HG02981 (cell line): ENCODE data around the gene PLOD3.

Experiments
- ATAC-seq: cut with Tn5 transposase; IDR thresholded peaks from one replicate; pipeline ENCODE4 v1.9.1; 2021; ENCODE audit warnings: mild to moderate bottlenecking, moderate library complexity; ENCODE audit not compliant: unreplicated experiment

Gene PLOD3

DNA sequence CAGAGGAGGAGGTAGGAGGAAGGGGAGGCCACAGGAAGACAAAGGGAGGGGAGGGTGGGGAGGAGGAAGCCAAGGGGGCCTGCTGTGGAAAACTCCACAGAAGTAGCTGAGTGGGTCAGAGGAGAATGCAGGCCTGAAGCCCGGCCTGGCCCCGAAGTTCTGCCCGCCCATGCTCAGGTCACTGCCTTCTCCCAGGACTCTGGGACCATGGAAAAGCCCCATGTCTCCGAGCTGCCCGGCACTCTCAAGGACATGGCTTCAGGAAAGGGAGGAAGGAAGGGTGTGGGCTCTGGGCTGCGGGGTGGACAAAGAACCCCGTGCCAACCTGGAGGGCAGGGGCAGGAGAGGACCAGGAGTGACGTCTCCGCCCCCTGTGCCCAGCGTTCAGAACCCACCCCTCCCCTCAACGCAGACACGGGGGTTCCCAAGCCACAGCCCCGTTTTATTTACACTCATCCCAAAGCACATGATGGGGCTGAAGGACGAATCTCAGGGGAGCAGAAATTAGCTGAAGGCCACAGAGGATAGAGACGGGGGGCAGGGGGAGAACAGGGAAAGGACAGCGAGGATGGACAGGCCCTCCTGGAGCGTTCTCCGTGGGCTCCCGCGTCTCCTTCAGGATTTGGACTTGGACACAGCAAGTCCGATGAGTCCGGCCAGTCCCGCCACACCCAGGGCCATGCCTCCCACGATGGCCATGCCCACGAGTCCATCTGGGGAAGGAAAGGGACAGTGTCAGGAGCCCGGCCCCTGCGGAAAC, 22.0 kb upstream of the PLOD3 start:
- no peak for ATAC-seq

DNA sequence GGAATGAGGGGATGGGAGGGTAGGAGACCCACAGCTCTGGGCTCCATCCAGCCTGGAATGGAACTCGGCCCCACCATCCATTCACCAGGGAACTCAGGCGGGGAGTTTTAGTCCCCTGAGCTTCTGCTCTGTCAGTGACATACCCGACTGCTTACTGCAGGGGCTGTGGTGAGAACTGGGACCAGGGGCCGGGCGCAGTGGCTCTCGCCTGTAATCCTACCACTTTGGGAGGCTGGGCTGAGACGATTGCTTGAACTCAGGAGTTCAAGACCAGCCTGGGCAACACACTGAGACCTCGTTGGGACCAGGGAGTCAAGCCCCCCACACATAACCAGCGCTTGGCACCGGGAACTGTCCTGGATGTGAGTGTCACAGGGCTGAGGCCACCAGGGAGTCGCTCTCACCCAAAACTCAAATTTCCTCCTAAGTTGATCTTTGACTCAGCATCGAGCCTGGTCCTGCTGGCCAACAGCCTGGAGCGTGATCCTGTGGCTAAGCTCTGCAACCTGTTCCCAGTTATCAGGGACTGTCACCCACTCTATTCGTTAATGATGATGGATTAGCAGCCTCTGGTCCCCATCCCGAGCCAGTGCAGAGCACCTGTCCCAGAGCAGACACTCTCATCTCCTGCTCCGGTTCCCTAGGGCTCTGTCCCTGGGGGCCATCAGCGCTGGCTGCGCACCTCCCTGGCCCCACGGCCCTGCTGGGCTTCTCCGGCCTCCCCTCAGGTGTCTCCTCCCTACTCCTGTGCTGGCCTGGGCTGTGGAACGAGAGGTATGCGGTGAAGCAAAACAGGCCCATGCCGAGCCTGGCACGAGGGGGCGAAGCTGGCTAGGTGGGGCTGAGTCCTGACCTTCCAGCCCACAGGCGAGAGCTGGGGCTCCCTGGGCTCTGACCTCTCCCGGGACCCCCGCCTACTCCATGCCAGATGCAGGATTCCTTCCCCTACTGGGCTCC, 21.1 kb upstream of the PLOD3 start:
- ATAC-seq = no peak

- no peak for ATAC-seq
Observed at GRCh38 chr7:101237206-101238067, 20.1 kb upstream of the PLOD3 start, which contains the start of gene CLDN15. TSS of gene CLDN15 (minus strand) at chr7:101237802. CDS start at chr7:101237581, 221 bp downstream.

- ATAC-seq = no peak
Observed at GRCh38 chr7:101236292-101236835, 19.0 kb upstream of the PLOD3 start.

DNA sequence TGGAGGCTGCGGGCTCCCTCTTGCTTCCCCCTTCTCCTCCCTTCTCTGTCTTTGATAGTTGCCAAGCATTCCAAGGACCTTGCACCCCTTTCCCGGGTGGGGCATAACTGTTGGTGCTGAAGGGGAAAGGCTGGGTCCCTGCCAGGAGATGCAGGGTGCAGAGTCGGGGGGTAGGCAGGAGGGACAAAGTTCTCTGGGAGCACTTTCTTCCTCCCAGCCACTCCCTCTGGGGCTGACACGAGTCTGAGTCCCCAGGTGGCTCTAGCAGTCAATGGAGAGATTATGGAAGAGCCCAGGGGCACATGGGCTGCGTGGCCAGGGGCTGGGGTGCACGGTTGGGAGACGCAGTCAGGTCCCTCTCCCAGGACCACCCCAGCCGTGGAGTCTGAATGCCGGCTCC, 18.1 kb upstream of the PLOD3 start:
- ATAC-seq = no peak

GRCh38 chr7:101235050-101235449, 17.7 kb upstream of the PLOD3 start:
- no peak for ATAC-seq

- no peak for ATAC-seq
Observed at GRCh38 chr7:101234636-101235035, 17.3 kb upstream of the PLOD3 start.

DNA sequence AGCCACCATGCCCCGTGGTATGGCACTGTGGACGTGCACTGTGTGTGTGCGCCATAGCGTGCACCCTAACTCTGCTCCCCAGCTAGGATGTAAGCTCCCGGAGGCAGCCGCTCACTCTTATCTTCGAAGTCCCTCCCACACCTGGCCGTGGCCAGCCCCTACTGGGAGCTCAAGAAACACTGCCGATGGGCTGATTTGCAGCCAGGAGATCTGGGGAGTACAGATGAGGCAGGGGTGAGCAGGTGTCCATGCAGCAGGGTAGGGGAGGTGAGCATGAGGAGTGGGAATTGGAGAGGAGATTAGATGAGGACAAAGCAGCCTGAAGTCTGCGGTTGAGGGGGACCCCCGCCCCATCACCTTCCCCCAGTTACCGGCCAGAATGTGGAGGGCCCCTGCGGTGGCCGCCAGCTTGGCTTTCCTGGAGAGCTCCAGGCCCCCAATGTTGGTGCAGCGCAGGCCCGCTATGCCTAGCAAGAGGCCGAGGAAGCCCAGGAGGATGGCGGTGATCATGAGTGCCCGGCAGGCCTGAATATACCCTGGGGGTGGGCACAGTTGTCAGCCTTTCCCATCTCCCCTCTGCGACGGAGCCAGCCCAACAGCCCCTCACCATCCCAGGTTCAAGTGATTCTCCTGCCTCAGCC, 16.6 kb upstream of the PLOD3 start:
- no peak for ATAC-seq

- ATAC-seq = no peak
Observed at GRCh38 chr7:101232141-101232850, 14.9 kb upstream of the PLOD3 start.

DNA sequence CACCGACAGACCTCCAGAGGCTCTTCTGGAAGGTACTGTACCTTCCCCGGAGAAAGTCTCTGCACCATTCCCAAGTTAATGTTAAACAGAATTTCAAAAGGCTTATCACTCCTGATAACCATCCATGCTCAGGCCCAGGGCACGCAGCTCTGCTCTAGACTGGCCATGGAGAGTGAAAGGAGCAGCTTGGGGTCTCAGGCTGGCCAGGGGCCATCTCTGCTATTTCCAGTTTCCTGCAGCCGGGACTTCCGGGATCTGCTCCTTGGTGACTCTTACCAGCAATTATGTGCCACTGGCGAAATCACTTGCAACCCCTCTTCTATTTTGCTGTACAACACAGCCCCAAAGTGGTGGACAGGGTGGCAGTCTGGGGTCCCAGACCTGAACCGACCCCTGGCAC, 14.3 kb upstream of the PLOD3 start:
- no peak for ATAC-seq

DNA sequence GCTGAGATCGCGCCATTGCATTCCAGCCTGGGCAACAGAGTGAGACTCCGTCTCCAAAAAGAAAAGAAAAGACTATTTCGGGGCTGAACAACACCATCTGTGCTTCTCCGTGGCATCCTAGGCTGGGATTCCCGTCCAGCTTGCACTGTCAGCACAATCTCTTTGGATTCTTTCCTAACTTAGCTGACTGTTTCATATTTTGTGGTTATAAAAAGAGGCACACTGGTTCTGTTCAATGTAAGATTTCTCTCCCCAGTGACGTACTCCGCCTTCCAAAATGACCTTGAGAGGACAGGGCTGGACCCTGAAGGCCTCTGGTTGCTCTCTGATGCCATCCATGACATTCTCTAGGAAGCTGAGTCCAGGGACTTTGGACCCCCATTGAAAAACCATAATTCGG, 9.3 kb upstream of the PLOD3 start:
- no peak for ATAC-seq

GRCh38 chr7:101225650-101226049, 8.3 kb upstream of the PLOD3 start:
- no peak for ATAC-seq

- ATAC-seq = no peak
Observed at GRCh38 chr7:101223528-101223927, 6.1 kb upstream of the PLOD3 start.

GRCh38 chr7:101222275-101222830, 5.0 kb upstream of the PLOD3 start:
- no peak for ATAC-seq

GRCh38 chr7:101220295-101220694, 2.9 kb upstream of the PLOD3 start:
- no peak for ATAC-seq

DNA sequence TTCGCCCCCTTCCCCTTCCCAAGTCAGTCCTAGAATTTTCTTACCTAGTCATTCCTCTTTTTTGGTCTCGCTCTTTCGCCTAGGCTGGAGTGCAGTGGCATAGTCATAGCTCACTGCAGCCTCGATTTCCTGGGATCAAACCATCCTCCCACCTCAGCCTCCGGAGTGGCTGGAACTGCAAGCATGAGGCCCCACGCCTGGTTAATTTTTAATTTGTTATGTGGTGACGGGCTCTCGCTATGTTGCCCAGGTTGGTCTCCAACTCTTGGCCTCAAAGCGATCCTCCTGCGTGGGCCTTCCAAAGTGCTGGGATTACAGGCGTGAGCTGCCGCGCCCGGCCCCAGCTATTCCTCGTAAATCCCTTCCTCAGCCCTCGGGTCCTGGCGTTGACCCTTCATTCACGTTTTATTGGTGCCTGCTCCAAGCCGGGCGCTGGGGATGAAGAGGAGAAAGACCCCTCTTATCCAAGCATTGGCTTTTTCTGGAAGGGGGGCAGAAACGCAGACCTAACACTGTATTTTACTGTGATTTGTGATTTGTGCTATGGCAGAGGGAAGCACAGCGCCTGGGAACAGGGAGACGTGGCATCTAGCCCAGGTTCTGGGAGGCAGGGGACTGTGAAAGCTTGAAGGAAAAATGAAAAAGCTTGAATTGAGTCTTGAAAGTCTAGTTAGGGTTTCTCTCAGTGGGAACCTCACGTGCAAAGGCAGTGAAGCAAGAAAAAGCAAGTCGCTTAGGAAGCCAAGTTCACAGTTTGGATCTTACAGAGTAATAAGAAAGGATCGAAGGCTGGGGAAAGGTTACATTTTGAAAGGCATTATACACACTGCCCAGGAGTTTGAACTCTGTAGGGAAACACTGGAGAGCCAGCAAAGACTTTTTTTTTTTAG, 1.1 kb upstream of the PLOD3 start:
- peak; percentile 19 for ATAC-seq

GRCh38 chr7:101216860-101217387, 457 bp downstream of the PLOD3 start:
- ATAC-seq = peak; percentile 23
